Measurements from ENCODE around the gene TRHDE. TPM values are rescaled to one million over a fixed set of nuclear protein-coding genes. Genes with fewer than 3 reads are reported as not detected.

The TRHDE gene
- total and polyA plus RNA-seq, 2 donors (not counting 3 experiments of a cell fraction or from before 2014, with no cell fraction given) = not detected

- H3K36me3 ChIP-seq (ENCODE audit: control insufficient read depth in 2 of 2, extremely low read depth in 1 of 2, insufficient read depth in 2 of 2, low read length in 2 of 2) = no peaks in the 10 kb centered on the region
- CTCF ChIA-PET = no interaction called here
- no peak for FAIRE-seq
- dilution Hi-C loops (cut with MboI; ENCODE audit: extremely low pct_ligation_motif_present, low sequenced_read_pairs) = no loop called here
- DNase-seq (ENCODE audit: low read depth, low spot score) = no peak
- H3K79me2 ChIP-seq (ENCODE audit: control insufficient read depth, insufficient read depth, low read length) = no peaks in the 10 kb centered on the region
- H3K27me3 ChIP-seq (ENCODE audit: control insufficient read depth in 2 of 2, insufficient read depth in 2 of 2, low read length in 2 of 2) = no peaks in the 10 kb centered on the region
- H3K4me3 ChIP-seq (replicated peaks in 1 of 3; ENCODE audit: insufficient read depth in 1 of 3, low read depth in 1 of 3, low read length in 3 of 3) = no peak overlapping the region
- no peak overlapping the region for H3K9ac ChIP-seq (replicated peaks; ENCODE audit: extremely low read depth, insufficient read depth, low read length)
- H3K9me1 ChIP-seq (replicated peaks; ENCODE audit: control insufficient read depth, extremely low read depth, insufficient read depth, low read length) = no peaks in the 10 kb centered on the region
- no peaks in the 10 kb centered on the region for H3K4me1 ChIP-seq (ENCODE audit: control insufficient read depth, extremely low read depth, insufficient read depth, low read length)
- H4K20me1 ChIP-seq (replicated peaks; ENCODE audit: control insufficient read depth, extremely low read depth, insufficient read depth, low read length) = no peaks in the 10 kb centered on the region
- H3K4me2 ChIP-seq (ENCODE audit: insufficient read depth, low read length) = no peak overlapping the region
- H2AFZ ChIP-seq (ENCODE audit: low read depth, low read length) = no peak overlapping the region
- no TSS peak for BruUV-seq (replicated peaks)
- H3K27ac ChIP-seq (ENCODE audit: insufficient read depth, low read depth, low read length) = no peak overlapping the region
- intact Hi-C loops (cut with micrococcal nuclease) = no loop called here
- peaks cover 2% of the 10 kb centered on the region for H3K9me3 ChIP-seq (replicated peaks; ENCODE audit: control insufficient read depth, insufficient read depth, low read length)
- POLR2A ChIA-PET = no interaction called here
- TF ChIP-seq CTCF (IDR thresholded peaks at IDR 0.05; ENCODE audit: extremely low read depth in 1 of 2, insufficient read depth in 1 of 2, low read depth in 1 of 2, low read length in 2 of 2) (no peak), JUN (IDR thresholded peaks at IDR 0.05; ENCODE audit: borderline replicate concordance, insufficient read depth, insufficient read length, low read depth) (no peak), GATA2 (IDR thresholded peaks at IDR 0.05; ENCODE audit: insufficient read depth, insufficient read length, low read depth, low read length) (no peak), POLR2AphosphoS5 (IDR thresholded peaks at IDR 0.05; ENCODE audit: insufficient read depth, low read depth, low read length) (no peak), POLR2A (IDR thresholded peaks at IDR 0.05; ENCODE audit: low read depth, low read length) (no peak), EZH2 (IDR thresholded peaks at IDR 0.05; ENCODE audit: borderline replicate concordance, low read depth, low read length, severe bottlenecking) (no peak), FOS (IDR thresholded peaks at IDR 0.05; ENCODE audit: borderline replicate concordance, insufficient read depth, low read length) (no peak), MYC (IDR thresholded peaks at IDR 0.05; ENCODE audit: low read depth, low read length) (no peak)
- TF ChIP-seq, protein P1, sequence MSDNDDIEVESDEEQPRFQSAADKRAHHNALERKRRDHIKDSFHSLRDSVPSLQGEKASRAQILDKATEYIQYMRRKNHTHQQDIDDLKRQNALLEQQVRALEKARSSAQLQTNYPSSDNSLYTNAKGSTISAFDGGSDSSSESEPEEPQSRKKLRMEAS (IDR thresholded peaks at IDR 0.05; ENCODE audit: insufficient read depth, insufficient read length) = no peak
Observed at GRCh38 chr12:72547573-72547972, 275.4 kb downstream of the TRHDE start.
